GM18505 (cell line): ENCODE results near the gene MORN2.

ENCODE experiments used
- ATAC-seq: cut with Tn5 transposase; IDR thresholded peaks from one replicate; pipeline ENCODE4 v1.9.1; 2021; ENCODE audit not compliant: unreplicated experiment
- POLR2A ChIP-seq: IDR thresholded peaks from 4 replicates; pipeline ENCODE4 v1.6.1; 2011; ENCODE audit warnings: borderline replicate concordance; ENCODE audit not compliant: insufficient read depth, insufficient read length; ENCODE audit errors: extremely low read depth

The MORN2 gene

DNA sequence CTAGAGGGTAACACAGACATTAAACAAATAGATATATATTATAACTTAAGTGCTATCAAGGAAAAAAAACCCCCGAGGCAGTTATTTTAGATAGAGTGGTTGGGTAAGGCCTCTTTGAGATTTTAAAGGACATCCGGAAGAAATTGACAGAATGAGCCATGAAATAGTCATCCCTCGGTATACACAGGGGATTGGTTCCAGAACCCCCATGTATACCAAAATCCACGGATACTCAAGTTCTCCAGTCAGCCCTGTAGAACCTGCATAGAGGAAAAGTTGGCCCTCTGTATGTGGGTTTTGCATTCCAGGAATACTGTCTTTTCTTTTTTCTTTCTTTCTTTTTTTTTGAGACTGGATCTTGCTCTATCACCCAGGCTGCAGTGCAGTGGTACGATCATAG lies 2.0 kb upstream of the MORN2 start:
- no peak for ATAC-seq

DNA sequence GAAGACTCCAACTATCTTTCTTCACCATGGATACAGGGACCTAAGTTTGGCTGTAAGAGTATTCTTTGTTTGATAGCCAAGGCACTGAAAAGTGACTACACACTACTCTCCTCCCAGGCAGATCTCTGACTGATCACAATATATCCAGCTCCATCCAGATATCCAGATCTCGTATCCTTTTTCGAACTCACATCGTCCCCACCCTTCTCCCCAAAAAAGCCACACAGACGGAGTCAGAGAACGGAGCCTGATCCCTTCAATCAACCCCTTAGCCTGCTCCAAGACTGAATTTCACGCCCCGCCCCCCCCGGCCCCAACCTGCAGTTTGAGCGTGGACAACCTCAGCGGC lies 575 bp upstream of the MORN2 start:
- ATAC-seq: no peak
- TF ChIP-seq POLR2A: no peak

More for the DNA sequence above, 2.0 kb upstream of the MORN2 start:
- no peak for TF ChIP-seq POLR2A

DNA sequence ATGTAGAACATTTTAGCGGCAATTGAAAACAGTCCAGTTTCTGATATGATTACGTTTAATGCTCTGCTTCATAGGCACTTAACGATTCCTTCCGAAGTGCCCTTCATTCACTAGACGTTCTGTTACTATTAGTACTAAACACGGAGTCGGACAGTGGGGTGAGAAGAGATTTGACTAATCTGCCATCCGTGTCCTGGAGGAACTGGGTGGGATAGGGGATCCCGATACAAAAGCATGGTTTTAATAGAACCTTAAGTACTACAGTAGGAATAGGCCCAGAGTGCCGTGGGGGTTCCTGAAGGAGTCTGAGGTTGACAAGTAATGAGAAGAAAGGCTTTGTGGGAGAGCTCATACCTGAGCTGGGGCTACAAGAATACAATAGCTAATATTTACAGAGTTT lies 631 bp downstream of the MORN2 start:
- no peak for ATAC-seq
- TF ChIP-seq POLR2A: no peak

DNA sequence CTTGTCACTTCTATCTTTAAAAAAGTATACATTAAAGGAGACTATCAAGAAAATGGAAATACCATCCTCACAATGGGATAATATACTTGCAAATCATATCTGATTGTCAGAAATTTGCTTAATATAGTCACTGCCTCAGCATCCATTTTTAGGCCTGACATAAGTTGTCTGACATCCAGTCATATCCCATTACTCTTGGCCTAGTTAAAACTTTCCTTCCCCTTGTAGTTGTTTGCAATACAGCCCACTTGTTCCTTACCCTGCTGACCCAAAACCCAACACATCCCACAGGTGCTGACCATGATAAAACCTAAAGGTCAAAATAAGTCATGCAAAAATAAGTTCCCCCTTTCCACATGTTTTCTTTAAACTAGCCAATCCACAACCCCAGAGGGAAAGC lies 10.3 kb downstream of the MORN2 start:
- ATAC-seq: no peak
- TF ChIP-seq POLR2A: no peak

DNA sequence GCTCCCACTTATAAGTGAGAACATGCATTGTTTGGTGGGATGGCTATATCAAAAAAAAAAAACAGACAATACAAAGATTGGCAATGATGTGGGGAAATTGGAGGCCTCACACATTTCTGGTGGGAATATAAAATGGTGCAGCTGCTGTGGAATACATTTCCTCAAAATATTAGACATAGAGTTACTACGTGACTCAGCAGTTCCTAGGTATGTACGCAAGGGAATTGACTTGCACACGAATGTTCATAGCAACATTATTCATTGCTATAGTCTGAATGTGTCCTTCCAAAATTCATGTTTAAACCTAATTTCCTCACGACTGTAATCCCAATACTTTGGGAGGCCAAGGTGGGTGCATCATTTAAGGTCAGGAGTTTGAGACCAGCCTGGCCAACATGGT lies 11.6 kb downstream of the MORN2 start:
- ATAC-seq: no peak
- no peak for TF ChIP-seq POLR2A

DNA sequence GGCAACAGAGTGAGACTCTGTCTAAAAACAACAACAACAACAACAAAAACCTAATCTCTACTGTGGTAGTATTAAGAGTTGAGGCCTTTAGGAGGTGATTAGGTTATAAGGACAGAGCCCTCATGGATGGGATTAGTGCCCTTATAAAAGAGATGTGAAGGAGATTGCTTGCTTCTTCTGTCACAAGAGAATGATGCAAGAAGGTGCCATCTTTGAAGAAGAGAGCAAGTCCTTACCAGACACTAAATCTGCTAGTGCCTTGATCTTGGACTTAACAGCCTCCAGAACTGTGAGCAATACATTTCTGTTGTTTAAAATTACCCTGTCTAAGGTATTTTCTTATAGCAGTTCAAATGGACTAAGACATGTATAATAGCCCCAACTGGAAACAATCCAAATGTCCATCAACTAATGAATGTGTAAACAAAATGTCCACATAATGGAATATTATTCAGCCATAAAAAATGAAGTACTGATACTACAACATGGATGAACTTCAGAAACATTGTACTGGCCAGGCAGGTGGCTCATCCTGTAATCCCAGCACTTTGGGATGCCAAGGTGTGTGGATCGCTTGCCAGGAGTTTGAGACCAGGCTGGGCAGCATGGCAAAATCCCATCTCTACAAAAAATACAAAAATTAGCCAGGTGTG lies 12.3 kb downstream of the MORN2 start:
- no peak for TF ChIP-seq POLR2A
- no peak for ATAC-seq

DNA sequence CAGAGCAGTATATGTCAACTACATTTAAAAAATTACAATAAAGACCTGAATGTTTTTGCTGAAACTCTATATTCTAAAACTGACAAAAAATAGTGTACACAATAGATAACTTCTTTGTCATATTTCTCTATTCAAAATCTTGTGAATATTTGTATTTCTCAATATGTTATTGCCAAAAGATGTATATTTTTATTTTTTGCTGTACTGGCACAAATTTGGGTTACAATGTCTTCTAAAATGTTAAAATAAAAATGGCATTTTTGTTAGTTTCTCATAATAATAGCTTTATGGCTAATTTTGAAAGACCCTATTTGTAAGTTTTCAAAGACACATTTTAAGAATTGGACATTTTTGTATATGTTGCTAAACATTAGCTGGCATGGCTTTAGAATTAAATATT lies 13.3 kb downstream of the MORN2 start:
- TF ChIP-seq POLR2A: no peak
- ATAC-seq: no peak

DNA sequence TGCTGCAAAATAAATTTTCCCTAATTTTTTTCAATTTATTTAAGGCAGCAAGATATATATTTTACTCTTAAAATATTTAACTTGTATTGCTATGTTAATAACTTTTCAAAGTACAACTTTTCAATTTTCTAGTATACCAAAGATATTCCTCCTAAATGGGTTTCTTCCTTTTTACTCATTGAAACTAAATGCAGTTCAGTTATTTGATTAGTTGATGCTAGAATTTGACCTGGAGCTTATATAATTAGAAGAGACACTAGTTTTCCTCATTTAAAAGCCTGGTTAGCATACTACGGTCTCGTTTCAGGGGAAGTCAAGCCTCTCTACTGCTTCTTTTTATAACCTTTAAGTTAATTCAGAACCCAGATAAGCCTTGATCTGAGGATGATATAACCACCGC lies 13.8 kb downstream of the MORN2 start, which contains the start of gene ARHGEF33:
TSS of gene ARHGEF33 (plus strand) at position 301 of the 400 bp plus-strand sequence. CDS start 29,573 bp downstream, outside the sequence.
- no peak for ATAC-seq
- no peak for TF ChIP-seq POLR2A

DNA sequence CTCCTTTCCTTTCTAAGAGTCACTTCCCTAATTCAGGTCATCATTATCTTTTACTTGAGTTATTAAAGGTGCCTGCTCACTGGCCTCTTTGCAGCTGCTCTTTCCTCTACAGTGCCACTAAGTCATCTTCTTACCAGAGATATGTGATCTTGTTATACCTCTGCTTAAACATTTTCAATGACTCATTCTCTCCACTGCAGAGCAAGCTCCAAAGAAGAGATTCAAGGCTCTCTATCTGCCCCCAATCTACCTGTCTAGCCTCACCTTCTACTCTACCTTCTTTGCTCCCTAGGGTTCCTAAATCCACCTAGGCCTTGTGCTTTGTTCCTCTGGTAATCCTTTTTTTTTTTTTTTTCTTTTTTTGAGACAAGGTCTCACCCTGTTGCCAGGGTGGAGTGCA lies 17.0 kb downstream of the MORN2 start:
- no peak for TF ChIP-seq POLR2A
- no peak for ATAC-seq

DNA sequence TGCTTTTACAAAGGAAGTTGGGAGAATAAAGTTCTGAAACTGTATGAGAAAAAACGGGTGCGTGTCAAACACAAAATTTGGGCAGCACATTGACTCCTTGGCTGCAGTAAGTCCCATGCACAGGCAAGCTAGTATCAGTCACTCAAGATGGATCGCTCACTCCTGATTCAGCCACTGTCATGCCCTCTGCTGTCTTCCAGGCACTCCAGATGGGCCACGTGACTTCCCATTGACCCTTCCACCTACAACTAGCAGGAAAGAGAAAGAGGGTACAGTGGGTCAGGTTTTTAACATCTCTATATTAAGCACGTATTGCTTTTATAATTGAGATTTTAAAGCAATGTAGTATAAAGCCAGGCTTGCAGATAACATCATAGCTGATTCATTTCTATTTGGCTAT lies 22.5 kb downstream of the MORN2 start:
- no peak for TF ChIP-seq POLR2A
- ATAC-seq: no peak

DNA sequence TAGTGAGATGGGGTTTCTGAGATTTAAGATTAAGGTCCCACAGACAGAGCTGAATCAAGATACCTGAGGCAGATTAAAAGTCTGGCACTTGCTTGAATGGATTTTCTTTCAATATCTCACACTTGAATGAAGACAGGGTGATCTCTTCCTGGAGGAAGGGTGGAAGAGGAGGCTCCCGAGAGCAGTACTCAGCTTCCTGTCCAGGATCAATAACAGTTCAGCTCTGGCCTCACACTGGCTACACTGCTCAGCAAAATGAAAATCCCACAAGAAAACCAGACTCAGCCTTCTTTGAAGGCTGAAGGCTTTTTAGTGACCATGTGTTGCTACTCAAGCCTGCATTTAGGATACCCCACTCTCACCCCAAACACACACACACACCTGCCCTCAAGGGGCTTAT lies 24.9 kb downstream of the MORN2 start:
- no peak for ATAC-seq
- no peak for TF ChIP-seq POLR2A

DNA sequence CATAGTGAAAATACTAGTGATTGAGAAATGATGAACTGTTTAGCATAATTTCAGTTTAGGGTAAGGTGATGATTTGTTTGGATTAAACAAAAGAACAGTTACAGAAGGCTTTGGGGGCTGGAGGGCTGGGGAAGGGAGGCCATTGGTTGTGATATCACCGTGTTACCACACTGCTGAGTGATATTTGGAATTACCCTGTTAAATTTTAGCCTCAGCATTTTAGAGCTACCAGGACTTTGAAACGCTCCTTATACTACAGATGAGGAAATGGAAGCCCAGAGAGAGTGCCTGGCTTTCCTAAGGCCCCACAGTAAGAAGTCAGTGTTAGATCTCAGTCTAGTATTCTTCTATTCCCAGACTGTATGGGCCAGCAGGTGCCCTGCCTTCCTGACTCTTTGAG lies 29.5 kb downstream of the MORN2 start:
- no peak for TF ChIP-seq POLR2A
- no peak for ATAC-seq

DNA sequence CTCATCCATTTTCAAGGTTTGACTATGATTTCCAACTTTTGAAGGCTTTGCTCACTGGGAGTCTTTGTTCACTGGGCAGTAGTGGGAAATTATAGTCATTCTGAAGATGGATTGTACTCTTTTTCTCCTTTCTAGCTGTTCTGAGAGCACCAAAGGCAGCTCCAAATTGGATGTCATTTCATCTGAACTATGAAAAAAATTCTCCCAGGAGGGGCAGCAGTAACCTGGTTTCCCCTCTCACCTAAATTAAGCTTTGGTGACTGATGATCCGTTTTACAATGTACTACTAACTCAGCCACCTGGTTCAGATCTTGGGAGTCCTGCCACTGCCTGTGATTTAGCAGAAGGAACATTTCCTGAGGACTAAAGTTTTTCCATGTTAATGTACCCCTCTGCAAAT lies 31.5 kb downstream of the MORN2 start:
- ATAC-seq: no peak
- no peak for TF ChIP-seq POLR2A

DNA sequence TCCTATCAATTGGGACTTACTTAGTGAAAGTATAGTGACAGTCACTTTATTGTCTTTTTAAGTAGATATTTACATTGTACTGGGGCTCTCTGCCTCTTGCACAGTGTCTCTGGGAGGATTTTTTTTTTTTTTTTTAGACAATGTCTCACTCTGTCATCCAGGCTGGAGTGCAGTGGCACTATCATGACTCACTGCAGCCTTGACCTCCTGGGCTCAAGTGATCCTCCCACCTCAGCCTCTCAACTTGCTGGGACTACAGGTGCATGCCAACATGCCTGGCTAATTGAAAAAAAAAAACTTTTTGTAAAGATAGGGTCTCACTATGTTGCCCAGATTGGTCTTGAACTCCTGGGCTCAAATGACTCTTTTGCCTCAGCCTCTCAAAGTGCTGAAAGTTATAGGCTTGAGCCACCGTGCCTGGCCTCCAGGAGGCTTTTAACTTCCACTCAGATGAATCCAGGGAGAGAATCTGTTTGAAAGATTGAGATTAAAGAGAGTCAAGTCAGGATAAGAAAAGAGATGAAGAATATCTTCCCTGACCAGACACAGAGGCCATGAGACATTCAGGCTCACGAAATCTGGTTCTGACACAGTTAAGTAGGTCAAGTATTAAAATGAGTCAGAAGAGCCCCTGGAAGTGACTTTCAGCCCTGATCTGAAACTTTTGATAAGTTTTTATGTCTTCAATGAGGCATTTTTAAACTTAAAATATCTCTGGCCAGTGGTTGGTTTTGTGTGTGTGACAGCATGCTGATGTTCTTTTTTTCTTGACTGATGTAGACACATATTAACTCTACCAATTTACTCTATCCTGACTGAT lies 32.2 kb downstream of the MORN2 start:
- peak; percentile 87 for ATAC-seq
- TF ChIP-seq POLR2A: no peak
